ENCODE data around the gene GUCY2C.

GRCh38 chr12:14689144-14689543, 7.3 kb downstream of the GUCY2C start:
- TF ChIP-seq RAD21 (IDR thresholded peaks at IDR 0.05; ENCODE audit: low read depth) (no peak), EP300 (IDR thresholded peaks at IDR 0.05; ENCODE audit: borderline replicate concordance) (no peak), TAF1 (IDR thresholded peaks at IDR 0.05; ENCODE audit: low read depth) (no peak), YY1 (IDR thresholded peaks at IDR 0.05; ENCODE audit: low read depth) (no peak), MAX (IDR thresholded peaks at IDR 0.05) (no peak)

Data from Ishikawa (cell line).